Glutamatergic neuron (in vitro differentiated cells): ENCODE results near the gene MIXL1. TPM values are rescaled to one million over a fixed set of nuclear protein-coding genes. Genes with fewer than 3 reads are reported as not detected.

ENCODE experiments used
- DNase-seq: peaks from one replicate; pipeline ENCODE4 v3.0.0; 2022
- H3K27ac Mint-ChIP-seq: one replicate; pipeline ENCODE4 v1.8.0; 2020; ENCODE audit warnings: mild to moderate bottlenecking, mixed read lengths, inconsistent platforms; ENCODE audit not compliant: unreplicated experiment
- H3K27me3 Mint-ChIP-seq: one replicate; pipeline ENCODE4 v1.8.0; 2020; ENCODE audit warnings: mild to moderate bottlenecking, moderate library complexity, mixed read lengths, inconsistent platforms; ENCODE audit not compliant: unreplicated experiment
- H3K36me3 Mint-ChIP-seq: one replicate; pipeline ENCODE4 v1.8.0; 2020; ENCODE audit warnings: mild to moderate bottlenecking, mixed read lengths, inconsistent platforms; ENCODE audit not compliant: unreplicated experiment
- H3K4me1 Mint-ChIP-seq: one replicate; pipeline ENCODE4 v1.8.0; 2020; ENCODE audit warnings: mild to moderate bottlenecking, low read depth, mixed read lengths, inconsistent platforms; ENCODE audit not compliant: unreplicated experiment
- H3K4me3 Mint-ChIP-seq: one replicate; pipeline ENCODE4 v1.8.0; 2020; ENCODE audit warnings: mild to moderate bottlenecking, mixed read lengths, inconsistent platforms; ENCODE audit not compliant: unreplicated experiment
- H3K9me3 Mint-ChIP-seq: one replicate; pipeline ENCODE4 v1.8.0; 2020; ENCODE audit warnings: mild to moderate bottlenecking, moderate library complexity, mixed read lengths, inconsistent platforms; ENCODE audit not compliant: unreplicated experiment
- CTCF ChIP-seq: fragments of 200-600 bp; sonication (generic); IDR thresholded peaks from one replicate; pipeline ENCODE4 v1.5.0; 2021; ENCODE audit not compliant: partially characterized antibody, unreplicated experiment
- total RNA-seq: library from RNA; stranded (reverse); fragmentation: NEBNext Ultra II Directional; extraction: Animal tissue kit (Norgen Biotek cat#: 25700); gene quantifications from one replicate; pipeline ENCODE4 v1.2.1, GENCODE V29; 2021; ENCODE audit not compliant: unreplicated experiment

The MIXL1 gene
- total RNA-seq, 1 donor from 2014 or later: 0.54 TPM

- Mint-ChIP-seq H3K27me3 (no peaks in the 10 kb centered on the region), H3K9me3 (no peaks in the 10 kb centered on the region), H3K27ac (no peak overlapping the region), H3K36me3 (no peaks in the 10 kb centered on the region), H3K4me3 (no peak overlapping the region), H3K4me1 (no peaks in the 10 kb centered on the region)
- no peak for DNase-seq
- TF ChIP-seq CTCF: no peak
These were observed 9.8 kb downstream of the MIXL1 start for GRCh38 chr1:226233293-226233692.

GRCh38 chr1:226233806-226234205, 10.3 kb downstream of the MIXL1 start:
- DNase-seq: no peak
- H3K27ac Mint-ChIP-seq: no peak overlapping the region

DNA sequence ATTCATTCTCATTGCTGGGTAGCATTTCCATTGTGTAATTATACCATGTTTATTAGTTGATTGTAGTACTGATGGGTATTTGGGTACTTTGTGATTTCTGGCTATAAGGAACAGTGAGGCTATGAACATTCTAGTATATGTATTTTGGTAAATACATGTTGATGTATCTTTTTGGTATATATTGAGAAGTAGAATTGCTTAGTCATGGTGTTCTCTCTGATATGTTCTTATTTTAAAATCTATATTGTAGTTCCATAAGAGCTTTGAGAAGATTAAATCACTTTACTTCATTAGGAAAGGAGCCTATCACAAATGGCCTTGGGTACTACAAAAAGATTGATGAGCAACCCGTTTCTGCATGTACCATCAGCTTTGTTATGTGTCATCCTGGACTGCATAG, 13.4 kb downstream of the MIXL1 start:
- Mint-ChIP-seq H3K9me3 (peaks cover 2% of the 10 kb centered on the region), H3K27ac (no peak overlapping the region), H3K4me1 (no peaks in the 10 kb centered on the region), H3K27me3 (no peaks in the 10 kb centered on the region), H3K4me3 (no peak overlapping the region), H3K36me3 (no peaks in the 10 kb centered on the region)
- no peak for TF ChIP-seq CTCF
- no peak for DNase-seq

More at GRCh38 chr1:226233806-226234205, 10.3 kb downstream of the MIXL1 start:
- no peak for TF ChIP-seq CTCF
- Mint-ChIP-seq H3K27me3 (no peaks in the 10 kb centered on the region), H3K9me3 (no peaks in the 10 kb centered on the region), H3K4me3 (no peak overlapping the region), H3K36me3 (no peaks in the 10 kb centered on the region), H3K4me1 (no peaks in the 10 kb centered on the region)

DNA sequence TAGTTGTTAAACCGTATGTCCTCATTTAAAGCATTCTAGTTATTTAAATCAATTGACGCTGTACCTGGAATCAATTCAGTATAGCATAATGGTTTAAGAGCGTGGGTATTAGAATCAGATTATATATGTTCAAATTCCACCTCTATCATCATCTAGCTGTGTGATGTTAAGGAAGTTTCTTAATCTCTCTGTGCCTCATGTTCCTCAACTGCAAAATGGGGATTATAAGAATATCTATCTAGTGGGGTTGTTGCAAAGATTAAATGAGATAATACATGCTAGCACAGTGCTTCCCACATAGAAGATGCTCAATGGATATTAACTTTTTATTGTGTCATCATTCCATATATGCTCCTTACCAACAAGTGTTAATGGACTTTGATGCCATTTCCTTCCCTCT, 16.0 kb downstream of the MIXL1 start:
- Mint-ChIP-seq H3K4me1 (no peaks in the 10 kb centered on the region), H3K4me3 (no peak overlapping the region), H3K27ac (no peak overlapping the region), H3K36me3 (no peaks in the 10 kb centered on the region), H3K9me3 (peaks cover 2% of the 10 kb centered on the region), H3K27me3 (no peaks in the 10 kb centered on the region)
- TF ChIP-seq CTCF: no peak
- DNase-seq: no peak

DNA sequence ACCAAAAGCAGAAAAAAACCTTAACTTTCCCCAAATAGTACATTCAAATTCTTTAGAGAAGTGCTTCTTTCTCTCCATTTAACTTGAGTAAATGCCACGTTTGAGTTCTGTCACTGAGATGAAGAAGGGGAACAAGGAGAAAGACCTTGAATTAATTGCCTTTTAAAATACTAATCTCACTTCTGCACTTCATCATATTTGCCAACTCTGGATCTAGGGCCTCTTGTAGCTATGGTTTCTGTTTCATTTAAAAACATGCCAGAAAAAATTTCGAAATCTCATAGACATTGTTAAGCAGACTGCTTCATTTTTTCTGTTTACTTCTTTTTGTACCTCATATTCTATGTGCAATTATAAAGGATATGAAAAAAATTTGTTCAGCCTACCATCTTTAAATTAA, 24.6 kb downstream of the MIXL1 start:
- no peak overlapping the region for H3K27ac Mint-ChIP-seq
- no peak for TF ChIP-seq CTCF
- no peaks in the 10 kb centered on the region for H3K27me3 Mint-ChIP-seq
- H3K4me1 Mint-ChIP-seq: no peaks in the 10 kb centered on the region
- no peak overlapping the region for H3K4me3 Mint-ChIP-seq
- no peak for DNase-seq
- no peaks in the 10 kb centered on the region for H3K36me3 Mint-ChIP-seq
- H3K9me3 Mint-ChIP-seq: no peaks in the 10 kb centered on the region
